IPS-NIHi7 (cell line): ENCODE measurements around the gene THEM5.

Experiments
- DNase-seq: peaks from one replicate; pipeline ENCODE4 v3.0.0; 2012; ENCODE audit warnings: mixed read lengths; ENCODE audit errors: extremely low spot score

Gene THEM5

DNA sequence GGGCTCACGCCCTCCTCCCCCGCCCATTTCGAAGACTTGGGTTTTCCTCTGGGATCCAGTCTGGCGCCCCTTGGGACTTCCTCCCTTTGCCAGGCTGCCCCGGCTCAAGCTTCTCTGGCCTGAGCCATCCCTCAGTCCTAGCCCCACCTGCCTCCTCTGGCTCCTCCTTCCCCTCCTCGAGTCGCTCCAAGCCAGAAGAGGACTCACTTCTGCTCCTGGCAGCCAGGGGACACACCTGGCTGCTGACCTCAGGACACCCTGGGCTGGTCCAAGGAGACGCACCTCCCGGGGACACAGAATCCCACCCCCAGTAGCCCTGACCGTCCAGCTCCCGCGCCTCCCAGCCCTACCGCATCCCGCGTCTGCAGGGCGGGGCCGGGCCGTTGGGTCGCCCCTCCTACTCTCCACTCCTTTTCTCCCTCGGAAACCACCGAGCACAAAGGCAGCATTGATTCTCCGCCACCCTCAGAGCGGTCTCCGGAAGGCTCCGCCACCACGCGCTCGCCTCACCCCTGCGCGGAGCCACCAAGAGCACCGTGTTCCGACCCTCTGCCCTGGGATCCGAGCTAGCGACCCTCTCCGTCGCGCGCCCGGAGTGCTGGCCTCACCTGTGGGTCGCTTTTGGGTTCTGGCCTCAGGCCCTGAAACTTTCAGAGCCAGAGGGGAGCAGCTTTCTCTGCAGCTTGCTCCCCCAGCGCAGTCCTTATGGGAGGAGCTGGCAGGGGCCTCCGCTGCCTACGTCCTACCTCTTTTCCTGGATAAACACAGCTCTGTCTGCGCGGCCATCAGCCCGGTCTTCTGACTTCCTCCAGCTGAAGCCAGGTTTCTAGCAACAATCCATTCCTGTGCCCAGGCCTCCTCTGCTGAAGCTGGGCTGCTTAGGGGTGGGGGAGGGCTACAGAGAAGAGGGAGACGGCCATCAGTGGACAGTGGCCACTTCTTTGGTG is 13.8 kb downstream of the THEM5 start, which contains the start of gene C2CD4D:
TSS of gene C2CD4D (minus strand) at position 364 of the 947 bp plus-strand sequence. CDS start 831 bp downstream, outside the sequence.
- DNase-seq, result peak; percentile 83

DNA sequence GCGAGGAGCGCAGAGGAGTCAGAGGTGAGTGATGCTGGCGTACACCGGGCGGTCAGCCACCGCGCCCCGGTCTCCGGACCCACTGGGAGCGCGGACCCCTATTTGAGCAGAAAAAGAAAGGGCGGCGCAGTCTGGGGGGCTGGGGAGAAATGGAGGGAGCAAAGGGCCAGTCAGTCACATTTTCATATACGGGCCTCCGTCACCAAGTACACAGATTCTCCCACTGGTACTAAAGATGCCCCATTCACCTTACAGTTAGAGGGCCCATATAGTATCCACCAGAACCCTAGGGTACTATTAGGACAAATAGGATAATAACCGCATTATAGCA is 14.5 kb downstream of the THEM5 start:
- DNase-seq, result no peak

GRCh38 chr1:151838222-151839081 is 15.1 kb downstream of the THEM5 start:
- peak; percentile 46 for DNase-seq

- DNase-seq, result no peak
Observed at GRCh38 chr1:151837884-151838221, 15.7 kb downstream of the THEM5 start.

DNA sequence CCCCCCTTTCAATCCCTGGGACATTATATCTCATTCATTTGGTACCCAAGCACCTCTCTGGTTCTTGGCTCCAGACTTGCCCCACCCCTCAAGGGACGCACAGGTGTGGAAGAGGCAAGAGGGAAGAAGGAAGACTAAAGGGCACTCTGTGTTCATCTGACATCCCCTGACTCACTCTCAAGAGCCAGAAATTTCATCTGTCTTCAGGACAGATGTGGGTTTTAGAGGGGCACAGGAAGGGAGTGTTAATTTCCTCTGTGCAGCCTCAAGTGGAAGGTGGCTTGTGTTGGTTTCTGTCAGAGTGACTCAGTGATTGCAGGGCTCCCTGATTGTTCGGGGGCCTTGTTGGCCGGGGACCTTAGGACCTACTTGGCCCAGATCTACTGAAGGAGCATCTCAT is 16.3 kb downstream of the THEM5 start:
- DNase-seq, result no peak

GRCh38 chr1:151835596-151835995 is 17.9 kb downstream of the THEM5 start:
- no peak for DNase-seq

DNA sequence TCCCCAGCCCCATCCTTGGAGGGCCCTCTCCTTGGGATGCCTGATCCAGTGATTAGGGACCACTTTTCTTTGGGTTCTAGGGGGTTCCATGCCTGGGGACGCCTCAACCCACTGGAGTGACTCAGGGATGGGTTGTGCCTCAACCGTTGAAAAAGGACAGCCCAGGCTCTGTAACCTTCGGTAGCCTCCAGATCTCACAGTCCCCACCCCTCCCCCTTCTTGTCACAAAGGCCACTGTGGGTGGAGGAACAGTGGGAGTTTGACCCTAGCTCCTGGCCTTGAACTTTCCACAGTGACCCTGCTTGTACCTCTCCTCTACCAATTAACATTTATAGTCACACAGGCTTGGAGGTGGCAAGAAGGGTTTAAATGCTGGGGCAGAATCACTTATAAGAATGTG is 19.3 kb downstream of the THEM5 start:
- DNase-seq, result no peak

- DNase-seq, result no peak
Observed at GRCh38 chr1:151833172-151833900, 20.2 kb downstream of the THEM5 start.

GRCh38 chr1:151832318-151832980 is 21.1 kb downstream of the THEM5 start:
- DNase-seq, result no peak

GRCh38 chr1:151831605-151832004 is 21.9 kb downstream of the THEM5 start, which contains the start of gene RORC:
Gene RORC, minus strand, starts transcription at chr1:151831802. Its CDS starts 38 bp downstream, at chr1:151831764.
- DNase-seq, result no peak

- no peak for DNase-seq
Observed at GRCh38 chr1:151831256-151831591, 22.3 kb downstream of the THEM5 start.

- DNase-seq, result no peak
Observed at GRCh38 chr1:151830055-151830454, 23.5 kb downstream of the THEM5 start.

GRCh38 chr1:151829352-151830046 is 24.0 kb downstream of the THEM5 start:
- DNase-seq, result no peak

DNA sequence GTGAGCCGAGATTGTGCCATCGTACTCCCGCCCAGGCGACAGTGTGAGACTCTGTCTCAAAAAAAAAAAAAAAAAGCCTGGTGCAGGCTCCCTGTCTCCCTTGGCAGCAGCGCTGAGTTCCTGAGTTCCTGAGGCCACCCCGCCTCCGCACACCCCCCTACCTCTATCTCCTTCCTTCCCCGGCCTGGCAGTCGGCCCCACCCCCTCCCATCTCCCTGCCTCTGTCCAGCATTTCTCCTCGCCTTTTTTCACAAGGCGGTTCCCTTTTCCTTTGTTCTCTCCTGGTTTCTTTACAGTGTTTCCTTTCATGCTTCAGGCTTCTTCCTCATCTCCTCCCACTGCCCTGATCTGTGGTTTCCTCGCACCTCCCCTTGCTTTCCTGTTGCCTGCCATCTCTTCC is 24.6 kb downstream of the THEM5 start:
- peak; percentile 92 for DNase-seq

- DNase-seq, result no peak
Observed at GRCh38 chr1:151827853-151828252, 25.7 kb downstream of the THEM5 start.

- DNase-seq, result peak; percentile 53
Observed at GRCh38 chr1:151825751-151826660, 27.5 kb downstream of the THEM5 start.

DNA sequence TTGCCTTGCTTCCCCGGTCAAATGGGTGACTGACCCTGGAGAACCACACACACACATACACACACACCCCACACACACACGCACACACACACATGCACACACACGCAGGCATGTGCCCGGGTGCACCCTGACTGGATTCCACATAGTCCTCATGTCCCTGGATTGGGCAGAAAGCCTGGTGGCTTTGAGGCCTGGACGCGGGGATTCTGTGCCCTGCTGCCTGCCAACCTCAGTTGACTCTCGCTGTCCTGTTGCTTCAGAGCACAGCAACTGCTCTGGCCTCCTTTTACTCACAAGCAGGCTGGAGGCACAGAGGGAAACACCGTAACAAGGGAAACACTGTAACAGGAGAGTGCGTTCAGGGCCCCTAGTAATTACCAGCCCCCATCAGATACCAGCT is 28.3 kb downstream of the THEM5 start:
- no peak for DNase-seq

DNA sequence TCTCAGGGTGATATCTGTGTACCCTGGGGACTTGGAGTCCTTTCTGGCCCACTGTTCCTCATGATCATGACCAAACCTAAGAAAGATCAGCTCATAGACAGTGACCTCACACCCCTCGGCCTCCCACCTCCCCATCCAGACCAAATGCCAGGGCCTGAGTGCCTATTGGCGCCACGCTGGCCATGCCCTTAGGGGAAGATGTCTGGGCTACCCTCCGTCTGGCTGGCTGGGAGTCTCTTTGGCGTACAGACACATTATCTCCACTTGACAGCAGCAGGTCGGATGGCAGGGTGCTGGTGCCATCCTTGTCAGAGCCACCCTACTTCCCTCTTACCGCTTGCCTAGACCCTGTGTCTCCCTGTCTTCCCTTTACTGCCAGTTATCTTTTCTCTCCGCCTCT is 30.3 kb downstream of the THEM5 start:
- no peak for DNase-seq

- DNase-seq, result peak; percentile 39
Observed at GRCh38 chr1:151822404-151822803, 31.1 kb downstream of the THEM5 start.

GRCh38 chr1:151820940-151821339 is 32.6 kb downstream of the THEM5 start:
- DNase-seq, result no peak
